ENCODE data around the gene HECTD4. TPM values are rescaled to one million over a fixed set of nuclear protein-coding genes. Genes with fewer than 3 reads are reported as not detected.
"Not testable (repeated sequence)": the region's sequence is repeated elsewhere in the genome, so short reads cannot be mapped to it uniquely, and the experiment has no call there.

Gene HECTD4
- total RNA-seq, 1 donor from 2014 or later = 98.8 TPM

DNA sequence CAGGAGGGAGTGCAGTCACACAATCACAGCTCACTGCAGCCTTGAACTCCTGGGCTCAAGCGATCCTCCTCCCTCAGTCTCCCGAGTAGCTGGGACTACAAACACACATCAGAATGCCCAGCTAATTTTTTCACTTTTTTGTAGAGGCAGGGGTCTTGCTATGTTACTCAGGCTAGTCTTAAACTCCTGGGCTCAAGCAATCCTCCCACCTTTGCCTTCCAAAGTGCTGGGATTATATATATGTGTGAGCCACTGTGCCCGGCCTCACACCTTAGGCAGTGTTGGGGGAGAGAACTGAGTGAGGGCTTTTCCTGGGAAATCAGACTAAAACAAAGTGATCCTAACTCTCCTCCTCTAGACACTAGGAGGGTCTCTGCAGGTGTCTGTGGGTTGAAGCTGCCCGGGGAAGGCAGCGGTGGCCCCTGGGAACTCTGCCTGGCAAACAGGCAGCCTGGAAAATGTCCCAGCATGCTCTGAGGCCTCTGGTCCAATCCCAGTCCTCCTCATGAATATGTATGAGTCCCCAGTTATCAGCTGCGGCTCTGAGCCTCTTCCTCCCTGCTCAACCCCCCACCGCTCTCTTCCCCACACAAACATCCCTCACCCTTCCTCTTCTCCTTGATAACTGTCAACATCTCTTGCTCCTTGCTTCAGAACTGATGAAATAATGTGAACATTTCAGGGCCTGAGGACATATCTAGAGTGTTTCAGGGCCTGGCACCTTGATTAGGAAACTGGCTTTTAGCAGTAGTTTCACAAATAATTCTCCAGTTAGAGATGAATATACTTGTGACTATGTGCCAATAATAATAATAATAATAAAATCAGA lies 265.8 kb downstream of the HECTD4 start:
- ChIA-PET CTCF (no interaction called here), POLR2A (interaction anchor here (0.9 to 2.1 kb wide), 2 partner anchors 9 to 36 kb away, joined by 3 to 14 read pairs; partner anchors contain the start of gene TRAFD1)
- ATAC-seq (ENCODE audit: low read depth) (no peak), DNase-seq (no peak)
- TF ChIP-seq, protein P1, sequence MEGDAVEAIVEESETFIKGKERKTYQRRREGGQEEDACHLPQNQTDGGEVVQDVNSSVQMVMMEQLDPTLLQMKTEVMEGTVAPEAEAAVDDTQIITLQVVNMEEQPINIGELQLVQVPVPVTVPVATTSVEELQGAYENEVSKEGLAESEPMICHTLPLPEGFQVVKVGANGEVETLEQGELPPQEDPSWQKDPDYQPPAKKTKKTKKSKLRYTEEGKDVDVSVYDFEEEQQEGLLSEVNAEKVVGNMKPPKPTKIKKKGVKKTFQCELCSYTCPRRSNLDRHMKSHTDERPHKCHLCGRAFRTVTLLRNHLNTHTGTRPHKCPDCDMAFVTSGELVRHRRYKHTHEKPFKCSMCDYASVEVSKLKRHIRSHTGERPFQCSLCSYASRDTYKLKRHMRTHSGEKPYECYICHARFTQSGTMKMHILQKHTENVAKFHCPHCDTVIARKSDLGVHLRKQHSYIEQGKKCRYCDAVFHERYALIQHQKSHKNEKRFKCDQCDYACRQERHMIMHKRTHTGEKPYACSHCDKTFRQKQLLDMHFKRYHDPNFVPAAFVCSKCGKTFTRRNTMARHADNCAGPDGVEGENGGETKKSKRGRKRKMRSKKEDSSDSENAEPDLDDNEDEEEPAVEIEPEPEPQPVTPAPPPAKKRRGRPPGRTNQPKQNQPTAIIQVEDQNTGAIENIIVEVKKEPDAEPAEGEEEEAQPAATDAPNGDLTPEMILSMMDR (IDR thresholded peaks at IDR 0.05) = no peak
- no peaks in the 10 kb centered on the region for H3K36me3 Mint-ChIP-seq (ENCODE audit: low read depth)
- H3K9me3 Mint-ChIP-seq = no peaks in the 10 kb centered on the region
- no peak overlapping the region for H3K4me3 Mint-ChIP-seq
- peaks cover 3% of the 10 kb centered on the region for H3K27me3 Mint-ChIP-seq
- peaks cover 6% of the 10 kb centered on the region for H3K4me1 Mint-ChIP-seq
- intact Hi-C loops (cut with micrococcal nuclease) = no loop called here
- no peak overlapping the region for H3K27ac Mint-ChIP-seq

DNA sequence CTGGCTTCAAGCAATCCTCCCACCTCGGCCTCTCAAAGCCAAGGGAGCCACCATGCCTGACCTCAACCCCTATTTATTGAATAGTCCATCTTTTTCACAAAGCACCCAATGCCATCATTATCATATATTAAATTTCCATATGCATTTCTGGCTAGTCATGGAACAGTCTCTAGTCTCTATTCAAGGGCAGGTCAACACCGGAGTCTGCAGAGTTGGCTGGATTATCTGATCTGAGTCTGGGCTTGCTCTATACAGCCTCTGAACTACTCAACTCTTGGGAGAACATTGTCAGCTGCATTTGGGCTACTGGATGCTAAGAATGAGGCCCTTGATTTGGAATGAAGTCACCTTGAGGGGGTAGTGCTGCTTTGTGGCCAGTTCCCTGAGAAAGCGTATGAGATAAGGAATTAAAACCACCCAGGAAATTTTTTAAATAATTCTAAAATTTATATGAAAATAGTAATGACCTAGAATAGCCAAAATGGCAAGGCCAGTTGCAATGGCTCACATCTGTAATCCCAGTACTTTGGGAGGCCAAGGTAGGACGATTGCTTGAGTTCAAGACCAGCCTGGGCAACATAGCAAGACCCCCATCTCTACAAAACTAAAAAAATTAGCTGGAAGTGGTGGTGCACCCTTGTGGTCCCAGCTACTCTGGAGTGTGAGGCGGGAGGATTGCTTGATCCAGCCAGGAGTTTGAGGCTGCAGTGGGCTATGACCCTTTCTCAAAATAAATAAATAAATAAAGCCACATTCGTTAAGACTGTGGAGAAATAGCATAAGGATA lies 266.8 kb downstream of the HECTD4 start:
- POLR2A ChIA-PET = interaction anchor here (2.1 kb wide), 1 partner anchor 10 kb away, joined by 14 read pairs; the partner anchor contains the start of gene TRAFD1
- CTCF ChIA-PET = no interaction called here
- TF ChIP-seq, protein P1 (IDR thresholded peaks at IDR 0.05) = no peak

DNA sequence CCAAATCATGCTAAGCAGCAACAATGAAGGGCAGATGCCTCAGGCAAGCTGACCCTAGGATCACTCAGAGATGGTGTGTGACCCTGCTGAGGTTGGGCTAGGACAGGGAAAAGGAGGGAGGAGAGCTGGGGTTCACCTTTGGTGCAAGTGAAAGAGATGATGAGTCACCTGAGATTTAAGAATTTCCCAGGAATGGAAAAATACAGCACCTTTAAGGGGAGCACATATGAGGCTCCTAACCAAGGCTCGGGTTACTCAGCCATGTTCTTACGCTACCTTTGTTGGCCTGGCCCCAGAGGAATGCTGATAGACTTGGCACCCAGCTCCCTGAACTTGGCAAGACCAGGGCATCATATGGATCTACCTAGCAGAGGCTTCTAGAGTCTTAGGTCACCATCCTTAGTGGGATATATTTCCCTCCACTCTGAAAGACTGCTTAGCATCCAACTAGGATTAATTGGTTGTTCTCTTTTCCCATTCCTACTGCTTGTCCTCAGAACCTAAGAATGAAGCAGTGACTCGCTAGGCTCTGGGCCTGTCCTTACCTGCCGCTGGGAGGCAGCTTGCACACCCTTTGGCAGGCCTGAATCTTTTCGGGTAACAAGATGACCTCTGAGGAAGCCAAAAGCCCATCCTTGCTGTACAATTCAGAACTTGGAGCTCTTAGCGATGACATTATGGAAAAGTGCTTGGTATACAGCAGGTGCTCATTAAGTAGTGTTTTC lies 269.7 kb downstream of the HECTD4 start:
- DNase-seq (no peak), ATAC-seq (ENCODE audit: low read depth) (no peak)
- H3K9me3 Mint-ChIP-seq = no peaks in the 10 kb centered on the region
- no peak overlapping the region for H3K4me3 Mint-ChIP-seq
- no peak overlapping the region for H3K27ac Mint-ChIP-seq
- H3K4me1 Mint-ChIP-seq = peaks cover 17% of the 10 kb centered on the region
- intact Hi-C loops (cut with micrococcal nuclease) = no loop called here
- peaks cover 11% of the 10 kb centered on the region for H3K36me3 Mint-ChIP-seq (ENCODE audit: low read depth)
- no peaks in the 10 kb centered on the region for H3K27me3 Mint-ChIP-seq
- POLR2A ChIA-PET = interaction anchor here (0.8 to 1.8 kb wide), 3 partner anchors 8 to 19 kb away, joined by 4 to 5 read pairs (median 5); partner anchors contain the start of gene TRAFD1
- CTCF ChIA-PET = no interaction called here
- TF ChIP-seq, protein P1 (IDR thresholded peaks at IDR 0.05) = no peak

More for the DNA sequence above, 266.8 kb downstream of the HECTD4 start:
- intact Hi-C loops (cut with micrococcal nuclease) = no loop called here
- ATAC-seq (ENCODE audit: low read depth) = no peak
- Mint-ChIP-seq H3K36me3 (ENCODE audit: low read depth) (no peaks in the 10 kb centered on the region), H3K4me1 (peaks cover 6% of the 10 kb centered on the region), H3K4me3 (no peak overlapping the region), H3K27me3 (peaks cover 3% of the 10 kb centered on the region), H3K9me3 (no peaks in the 10 kb centered on the region), H3K27ac (no peak overlapping the region)
- DNase-seq = no peak

DNA sequence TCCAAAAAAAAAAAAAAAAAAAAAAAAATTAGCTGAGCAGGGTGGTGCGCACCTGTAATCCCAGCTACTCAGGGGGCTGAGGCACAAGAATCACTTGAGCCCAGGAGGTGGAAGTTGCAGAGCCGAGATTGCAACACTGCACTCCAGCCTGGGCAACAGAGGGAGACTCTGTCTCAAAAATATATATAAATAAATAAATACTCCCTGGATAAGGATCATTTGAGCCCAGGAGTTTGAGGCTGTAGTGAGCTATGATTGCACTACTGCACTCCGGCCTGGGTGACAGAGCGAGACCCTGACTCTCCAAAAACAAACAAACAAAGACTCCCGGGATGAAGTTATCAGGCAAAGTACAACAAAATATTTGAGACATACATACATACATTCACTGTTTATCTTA lies 270.3 kb downstream of the HECTD4 start:
- intact Hi-C loops (cut with micrococcal nuclease) = no loop called here
- Mint-ChIP-seq H3K9me3 (no peaks in the 10 kb centered on the region), H3K4me3 (no peak overlapping the region), H3K27ac (no peak overlapping the region), H3K4me1 (peaks cover 24% of the 10 kb centered on the region), H3K27me3 (no peaks in the 10 kb centered on the region), H3K36me3 (ENCODE audit: low read depth) (peaks cover 11% of the 10 kb centered on the region)
- POLR2A ChIA-PET = interaction anchor here (0.8 to 1.8 kb wide), 3 partner anchors 9 to 20 kb away, joined by 4 to 5 read pairs (median 5); partner anchors contain the start of gene TRAFD1
- DNase-seq (no peak), ATAC-seq (ENCODE audit: low read depth) (no peak)
- TF ChIP-seq, protein P1 (IDR thresholded peaks at IDR 0.05) = no peak
- CTCF ChIA-PET = no interaction called here

DNA sequence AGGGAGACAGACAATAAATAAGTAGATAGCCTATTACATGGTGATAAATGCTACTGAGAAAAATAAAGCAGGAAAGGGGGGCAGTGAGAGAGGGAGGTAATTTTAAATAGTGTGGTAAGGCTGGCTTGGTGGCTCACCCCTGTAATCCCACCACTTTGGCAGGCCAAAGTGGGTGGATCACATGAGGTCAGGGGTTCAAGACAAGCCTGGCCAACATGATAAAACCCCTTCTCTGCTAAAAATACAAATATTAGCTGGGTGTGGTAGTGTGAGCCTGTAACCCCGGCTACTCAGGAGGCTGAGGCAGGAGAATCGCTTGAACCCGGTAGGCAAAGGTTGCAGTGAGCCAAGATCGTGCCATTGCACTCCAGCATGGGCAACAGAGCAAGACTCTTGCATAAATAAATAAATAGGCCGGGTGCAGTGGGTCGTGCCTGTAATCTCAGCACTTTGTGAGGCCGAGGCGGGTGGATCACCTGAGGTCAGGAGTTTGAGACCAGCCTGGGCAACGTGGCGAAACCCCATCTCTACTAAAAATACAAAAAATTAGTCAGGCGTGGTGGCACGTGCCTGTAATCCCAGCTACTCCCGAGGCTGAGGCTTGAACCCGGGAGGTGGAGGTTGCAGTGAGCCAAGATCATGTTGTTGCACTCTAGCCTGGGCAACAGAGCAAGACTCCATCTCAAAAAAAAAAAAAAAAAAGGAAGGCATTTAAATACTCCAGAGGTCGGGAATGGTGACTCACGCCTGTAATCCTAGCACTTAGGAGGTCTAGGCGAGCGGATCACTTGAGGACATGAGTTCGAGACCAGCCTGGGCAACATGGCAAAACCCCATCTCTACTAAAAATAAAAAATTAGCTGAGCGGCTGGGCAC lies 271.2 kb downstream of the HECTD4 start:
- Mint-ChIP-seq H3K36me3 (ENCODE audit: low read depth) (peaks cover 14% of the 10 kb centered on the region), H3K4me1 (peaks cover 27% of the 10 kb centered on the region)
- DNase-seq; CTCF ChIA-PET; ATAC-seq (ENCODE audit: low read depth); H3K4me3 Mint-ChIP-seq; H3K27ac Mint-ChIP-seq; H3K9me3 Mint-ChIP-seq; intact Hi-C loops (cut with micrococcal nuclease); H3K27me3 Mint-ChIP-seq: not testable (repeated sequence)
- POLR2A ChIA-PET = interaction anchor here (0.9 to 4.5 kb wide), 3 partner anchors 14 to 20 kb away, joined by 5 to 143 read pairs (median 5); partner anchors contain the start of gene TRAFD1

Data from activated B cell treated with CpG ODN at 0.5 μM for 24 hours (primary cell).